ENCODE measurements around the gene CCNH.

The CCNH gene

GRCh38 chr5:87401626-87402025 is 11.1 kb downstream of the CCNH start:
- no peak for DNase-seq

- DNase-seq = no peak
Measured at GRCh38 chr5:87400305-87400899, 12.3 kb downstream of the CCNH start.

GRCh38 chr5:87399720-87400119 is 13.0 kb downstream of the CCNH start:
- no peak for DNase-seq

- DNase-seq = no peak
Measured at GRCh38 chr5:87398981-87399614, 13.6 kb downstream of the CCNH start.

GRCh38 chr5:87394411-87395165 is 18.1 kb downstream of the CCNH start:
- DNase-seq = no peak

GRCh38 chr5:87393331-87393730 is 19.4 kb downstream of the CCNH start:
- DNase-seq = no peak

GRCh38 chr5:87392801-87393200 is 19.9 kb downstream of the CCNH start:
- no peak for DNase-seq

- DNase-seq = no peak
Measured at GRCh38 chr5:87392170-87392569, 20.6 kb downstream of the CCNH start.

- no peak for DNase-seq
Measured at GRCh38 chr5:87390576-87391199, 22.0 kb downstream of the CCNH start.

- no peak for DNase-seq
Measured at GRCh38 chr5:87390075-87390474, 22.7 kb downstream of the CCNH start.

- DNase-seq = no peak
Measured at GRCh38 chr5:87389296-87390034, 23.3 kb downstream of the CCNH start.

GRCh38 chr5:87388129-87388528 is 24.6 kb downstream of the CCNH start:
- no peak for DNase-seq

GRCh38 chr5:87385802-87386201 is 26.9 kb downstream of the CCNH start:
- no peak for DNase-seq

GRCh38 chr5:87383216-87383615 is 29.5 kb downstream of the CCNH start:
- DNase-seq = no peak

- DNase-seq = no peak
Measured at GRCh38 chr5:87382224-87382623, 30.5 kb downstream of the CCNH start.

GRCh38 chr5:87372705-87373104 is 40.0 kb downstream of the CCNH start:
- DNase-seq = no peak

- no peak for DNase-seq
Measured at GRCh38 chr5:87369431-87369830, 43.3 kb downstream of the CCNH start.

GRCh38 chr5:87368601-87369000 is 44.1 kb downstream of the CCNH start:
- DNase-seq = no peak

GRCh38 chr5:87367243-87367642 is 45.5 kb downstream of the CCNH start:
- no peak for DNase-seq

- DNase-seq = no peak
Measured at GRCh38 chr5:87361536-87362213, 51.1 kb downstream of the CCNH start.

- DNase-seq = no peak
Measured at GRCh38 chr5:87361031-87361445, 51.7 kb downstream of the CCNH start.

- no peak for DNase-seq
Measured at GRCh38 chr5:87360132-87360531, 52.6 kb downstream of the CCNH start.

GRCh38 chr5:87359106-87359505 is 53.6 kb downstream of the CCNH start:
- no peak for DNase-seq
